Breast epithelium (tissue), 4 donors: Measurements from ENCODE around the gene ATP2C2. TPM values are rescaled to one million over a fixed set of nuclear protein-coding genes. Genes with fewer than 3 reads are reported as not detected.

ENCODE experiments used
- DNase-seq, 2 donors: peaks; one replicate each; pipeline ENCODE4 v3.0.0-alpha.2; 2019; ENCODE audit warnings: low spot score in 2 of 2
- H3K27ac ChIP-seq, 2 donors: fragments of 200-600 bp; sonication (generic) in 1 of 2; one replicate each; pipeline ENCODE4 v1.5.1; 2016 to 2019; ENCODE audit warnings: mild to moderate bottlenecking in 1 of 2
- H3K27me3 ChIP-seq, 2 donors: fragments of 200-600 bp; sonication (generic) in 1 of 2; one replicate each; pipeline versions ENCODE4 v1.5.1 to v1.6.0; 2017 to 2019; ENCODE audit warnings: control low read depth in 1 of 2, mild to moderate bottlenecking in 1 of 2
- H3K36me3 ChIP-seq: fragments of 200-600 bp; one replicate; pipeline ENCODE4 v1.5.1; 2019
- H3K4me1 ChIP-seq, 2 donors: fragments of 200-600 bp; sonication (generic); one replicate each; pipeline ENCODE4 v1.5.1; 2016 to 2019; ENCODE audit warnings: control low read depth in 1 of 2
- H3K4me3 ChIP-seq, 3 donors: fragments of 200-600 bp; sonication (generic); 1 replicate in 2 of 3; 2 replicates in 1 of 3; pipeline ENCODE4 v1.5.1; 2016 to 2019; ENCODE audit warnings: mild to moderate bottlenecking in 3 of 3, moderate library complexity in 2 of 3
- H3K9me3 ChIP-seq, 2 donors: fragments of 200-600 bp; sonication (generic) in 1 of 2; one replicate each; pipeline ENCODE4 v1.5.1; 2016 to 2019; ENCODE audit warnings: control low read depth in 1 of 2
- POLR2A ChIP-seq: fragments of 450-650 bp; IDR thresholded peaks from one replicate; pipeline ENCODE4 v1.6.1; 2016; ENCODE audit warnings: antibody characterized with exemption, mild to moderate bottlenecking, moderate library complexity
- POLR2AphosphoS5 ChIP-seq, 3 donors: sonication (generic); formaldehyde crosslinking; IDR thresholded peaks; one replicate each; pipeline ENCODE4 v1.6.1; 2017; ENCODE audit warnings: antibody characterized with exemption in 3 of 3
- intact Hi-C: fragments of 100-400 bp; cut with DNase I; formaldehyde crosslinking; loops from one replicate; pipeline ENCODE4 v1.15.1; 2023; ENCODE audit warnings: low total_unique reads
- total RNA-seq, 3 donors: library from RNA; depleted of rRNA; stranded (reverse); fragments of >200 nt; gene quantifications; one replicate each; pipeline ENCODE4 v1.1.0, GENCODE V29; 2016
- TF ChIP-seq, protein P1 (sequence below), 3 donors: fragments of 450-650 bp; IDR thresholded peaks; one replicate each; pipeline ENCODE4 v1.5.1; 2016 to 2017; ENCODE audit warnings: antibody characterized with exemption in 3 of 3, mild to moderate bottlenecking in 3 of 3, moderate library complexity in 3 of 3

Gene ATP2C2
- total RNA-seq, 3 donors from 2014 or later, result 6.0 to 28.5 TPM; not detected in 1

DNA sequence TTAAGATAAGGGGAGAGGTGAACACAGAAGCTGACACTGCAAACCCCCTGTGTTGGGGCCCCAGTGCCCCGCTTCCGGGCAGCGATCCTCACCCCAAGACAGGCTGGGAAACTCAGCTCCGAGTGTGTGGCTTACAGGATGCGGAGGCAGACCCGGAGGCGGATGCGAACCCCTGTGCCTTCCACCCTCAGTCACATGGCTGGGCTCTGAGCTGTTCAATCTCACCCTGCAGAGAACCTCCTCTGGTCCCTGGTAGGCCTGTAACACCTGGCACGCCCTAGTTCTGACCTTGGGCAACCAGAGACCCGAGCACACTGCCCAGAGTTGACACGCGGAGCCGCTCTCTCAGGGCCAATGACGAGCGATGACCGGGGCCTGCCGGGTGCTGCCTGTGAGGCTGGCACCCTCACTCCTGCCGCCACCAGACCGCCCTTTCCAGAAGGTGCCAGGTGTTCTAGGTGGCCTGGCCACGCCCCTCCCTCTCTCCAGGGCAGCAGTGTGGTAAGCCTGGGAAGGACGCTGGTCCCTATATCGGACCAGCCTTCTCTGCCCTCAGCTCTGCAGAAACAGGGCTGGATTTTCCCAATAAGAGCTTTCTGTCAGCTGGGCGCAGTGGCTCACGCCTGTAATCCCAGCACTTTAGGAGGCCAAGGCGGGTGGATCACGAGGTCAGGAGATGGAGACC lies 112.9 kb downstream of the ATP2C2 start:
- H3K27me3 ChIP-seq, result no peaks in the 10 kb centered on the region
- no peaks in the 10 kb centered on the region for H3K36me3 ChIP-seq
- H3K4me1 ChIP-seq, result no peaks in the 10 kb centered on the region
- no peak overlapping the region for H3K4me3 ChIP-seq
- TF ChIP-seq POLR2A (no peak), POLR2AphosphoS5 (IDR thresholded peaks at IDR 0.05) (no peak)
- TF ChIP-seq, protein P1, sequence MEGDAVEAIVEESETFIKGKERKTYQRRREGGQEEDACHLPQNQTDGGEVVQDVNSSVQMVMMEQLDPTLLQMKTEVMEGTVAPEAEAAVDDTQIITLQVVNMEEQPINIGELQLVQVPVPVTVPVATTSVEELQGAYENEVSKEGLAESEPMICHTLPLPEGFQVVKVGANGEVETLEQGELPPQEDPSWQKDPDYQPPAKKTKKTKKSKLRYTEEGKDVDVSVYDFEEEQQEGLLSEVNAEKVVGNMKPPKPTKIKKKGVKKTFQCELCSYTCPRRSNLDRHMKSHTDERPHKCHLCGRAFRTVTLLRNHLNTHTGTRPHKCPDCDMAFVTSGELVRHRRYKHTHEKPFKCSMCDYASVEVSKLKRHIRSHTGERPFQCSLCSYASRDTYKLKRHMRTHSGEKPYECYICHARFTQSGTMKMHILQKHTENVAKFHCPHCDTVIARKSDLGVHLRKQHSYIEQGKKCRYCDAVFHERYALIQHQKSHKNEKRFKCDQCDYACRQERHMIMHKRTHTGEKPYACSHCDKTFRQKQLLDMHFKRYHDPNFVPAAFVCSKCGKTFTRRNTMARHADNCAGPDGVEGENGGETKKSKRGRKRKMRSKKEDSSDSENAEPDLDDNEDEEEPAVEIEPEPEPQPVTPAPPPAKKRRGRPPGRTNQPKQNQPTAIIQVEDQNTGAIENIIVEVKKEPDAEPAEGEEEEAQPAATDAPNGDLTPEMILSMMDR (IDR thresholded peaks at IDR 0.05), result no peak
- no peaks in the 10 kb centered on the region for H3K9me3 ChIP-seq
- intact Hi-C loops, result loop anchor here (10.0 kb wide), 1 partner anchor 206 kb away; no protein-coding TSS in a partner anchor
- peak in 1 of 2 donors; percentile 35 for DNase-seq
- no peak overlapping the region for H3K27ac ChIP-seq

DNA sequence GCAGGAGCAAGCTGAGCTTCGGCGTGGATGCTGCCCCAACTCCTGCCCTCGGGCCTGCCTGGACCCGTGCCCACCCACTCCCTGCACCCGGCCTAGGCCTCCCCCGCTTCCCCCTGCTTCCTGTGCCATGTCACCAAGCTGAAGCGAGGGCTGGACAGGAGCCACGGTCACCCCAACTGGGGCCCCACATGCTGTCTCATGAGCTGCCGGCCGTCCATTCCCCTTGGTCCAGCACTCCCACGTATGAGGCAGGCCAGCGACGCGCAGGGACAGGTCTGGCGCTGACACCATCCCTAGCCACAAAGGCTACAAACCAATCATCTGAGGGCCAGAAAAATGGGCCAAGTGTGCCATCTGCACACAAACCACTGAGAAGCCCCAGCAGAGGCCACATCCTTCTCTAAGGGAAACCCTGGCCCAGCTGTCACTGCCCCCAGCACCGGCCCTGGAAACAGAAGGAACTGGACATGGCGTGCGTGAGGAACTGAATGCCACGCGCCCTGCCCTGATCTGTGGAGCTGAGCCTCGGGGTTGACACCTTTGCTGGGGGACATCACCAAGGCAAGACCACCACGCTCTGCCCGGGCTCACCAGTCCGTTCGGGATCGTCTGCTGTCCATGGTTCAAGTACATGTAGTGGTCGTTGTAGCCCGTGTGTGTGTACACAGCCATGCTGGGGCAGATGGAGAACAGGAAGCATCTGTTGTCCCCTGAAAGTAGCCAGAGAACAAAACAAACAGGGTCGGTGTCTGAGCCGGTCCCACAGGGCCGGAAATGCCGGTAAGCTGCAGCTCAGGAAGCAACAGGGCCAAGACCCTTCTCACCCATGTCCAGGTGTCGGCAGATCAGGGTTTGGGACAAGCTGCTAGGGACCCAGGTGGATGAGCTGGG lies 113.9 kb downstream of the ATP2C2 start:
- H3K4me3 ChIP-seq, result no peak overlapping the region
- no peaks in the 10 kb centered on the region for H3K27me3 ChIP-seq
- H3K27ac ChIP-seq, result no peak overlapping the region
- no peaks in the 10 kb centered on the region for H3K36me3 ChIP-seq
- intact Hi-C loops, result loop anchor here (10.0 kb wide), 1 partner anchor 207 kb away; no protein-coding TSS in a partner anchor
- no peaks in the 10 kb centered on the region for H3K9me3 ChIP-seq
- no peaks in the 10 kb centered on the region for H3K4me1 ChIP-seq
- DNase-seq, result peak in 1 of 2 donors; percentile 49
- no peak for TF ChIP-seq POLR2AphosphoS5 (IDR thresholded peaks at IDR 0.05)
- TF ChIP-seq, protein P1 (IDR thresholded peaks at IDR 0.05), result no peak
- TF ChIP-seq POLR2A, result no peak

DNA sequence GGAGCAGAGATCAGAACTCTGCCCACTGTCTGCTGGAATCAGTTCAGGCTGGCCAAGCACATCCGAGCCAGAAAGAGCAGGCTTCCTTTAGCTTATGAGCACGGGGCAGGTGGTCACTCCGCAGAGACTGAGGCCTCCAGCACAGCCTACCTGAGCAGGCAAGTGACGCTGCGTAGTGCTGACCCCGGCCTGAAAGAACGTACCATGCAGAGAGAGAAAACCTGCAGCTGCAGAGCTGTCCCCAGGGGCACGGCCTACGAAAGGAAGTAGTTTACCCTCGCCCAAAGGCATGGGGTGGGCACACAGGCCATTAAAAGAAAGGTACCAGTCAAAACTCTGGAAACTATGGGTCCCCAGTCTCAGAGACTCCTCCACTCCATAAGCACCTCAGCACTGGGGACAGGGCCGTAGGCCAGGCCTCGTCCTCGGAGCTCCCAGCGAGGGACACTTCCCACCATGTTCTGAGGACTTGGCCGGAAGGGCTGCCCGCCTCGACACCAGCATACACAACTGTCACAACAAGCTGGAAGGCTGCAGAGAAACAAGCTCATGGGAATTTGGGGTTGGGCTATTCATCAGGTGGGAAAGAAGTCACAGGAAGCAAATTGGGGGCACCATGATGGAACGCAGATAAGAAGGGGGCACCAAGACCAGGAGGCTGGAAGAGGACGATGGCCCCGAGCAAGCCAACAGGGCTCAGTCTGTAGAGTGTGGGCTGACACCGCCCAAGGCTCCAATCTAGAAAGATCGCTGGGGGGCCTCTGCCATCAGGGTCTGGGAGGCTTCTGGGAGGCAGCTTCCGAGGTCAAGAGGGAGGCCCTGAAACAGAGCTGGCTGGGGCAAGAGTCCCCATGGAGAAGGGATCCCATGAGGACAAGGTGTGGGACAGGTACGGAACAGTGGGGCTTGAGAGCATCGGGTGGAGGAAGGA lies 114.9 kb downstream of the ATP2C2 start:
- Histone ChIP-seq H3K27me3 (no peaks in the 10 kb centered on the region), H3K9me3 (no peaks in the 10 kb centered on the region), H3K27ac (no peak overlapping the region), H3K4me1 (no peaks in the 10 kb centered on the region), H3K36me3 (no peaks in the 10 kb centered on the region), H3K4me3 (no peak overlapping the region)
- TF ChIP-seq, protein P1 (IDR thresholded peaks at IDR 0.05), result no peak
- no peak for TF ChIP-seq POLR2AphosphoS5 (IDR thresholded peaks at IDR 0.05)
- no peak for TF ChIP-seq POLR2A
- intact Hi-C loops, result loop anchor here (10.0 kb wide), 1 partner anchor 208 kb away; no protein-coding TSS in a partner anchor
- peak in 1 of 2 donors; percentile 40 for DNase-seq

DNA sequence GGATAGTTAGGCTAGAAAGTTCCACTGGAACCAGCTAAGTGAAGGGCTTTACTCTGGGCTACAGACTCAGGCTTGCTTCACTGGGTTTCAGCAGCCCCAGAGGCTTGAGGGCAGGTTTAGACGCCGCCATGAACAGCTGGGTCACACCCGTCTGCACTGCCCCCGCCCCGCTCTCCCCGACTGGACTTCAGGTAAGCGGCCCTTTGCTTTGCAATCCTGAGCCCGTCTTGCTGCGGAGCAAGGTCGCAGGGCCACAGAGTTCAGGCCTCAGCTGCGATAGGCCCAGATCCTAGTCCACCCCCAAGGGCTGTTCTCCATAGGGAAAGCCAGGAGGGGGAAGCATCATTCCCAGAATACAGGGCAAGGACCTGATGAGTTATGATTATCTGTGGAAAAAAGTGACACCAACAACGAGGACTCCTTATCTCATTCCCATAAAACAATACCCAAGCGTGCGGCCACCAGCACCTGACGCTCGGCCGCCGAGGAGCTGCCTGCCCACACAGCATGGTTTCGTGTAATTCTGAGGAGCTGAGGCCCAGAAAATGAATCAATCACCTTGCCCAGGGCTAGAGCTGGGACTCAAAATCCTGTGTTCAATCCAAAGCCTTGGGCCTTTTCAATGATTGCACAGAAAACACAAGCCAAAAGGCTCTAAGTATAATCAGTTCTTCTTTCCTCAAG lies 115.7 kb downstream of the ATP2C2 start:
- Histone ChIP-seq H3K36me3 (no peaks in the 10 kb centered on the region), H3K4me1 (no peaks in the 10 kb centered on the region), H3K9me3 (no peaks in the 10 kb centered on the region), H3K4me3 (no peak overlapping the region), H3K27me3 (no peaks in the 10 kb centered on the region), H3K27ac (no peak overlapping the region)
- peak in 1 of 2 donors; percentile 37 for DNase-seq
- intact Hi-C loops, result loop anchor here (10.0 kb wide), 1 partner anchor 209 kb away; no protein-coding TSS in a partner anchor
- TF ChIP-seq POLR2AphosphoS5 (IDR thresholded peaks at IDR 0.05) (no peak), POLR2A (no peak)
- TF ChIP-seq, protein P1 (IDR thresholded peaks at IDR 0.05), result no peak
